HFF-Myc (cell line): ENCODE results near the gene DCUN1D3.

Experiments
- DNase-seq: peaks from one replicate; pipeline ENCODE4 v3.0.0-alpha.2; 2011; ENCODE audit warnings: low read depth; ENCODE audit errors: extremely low read depth
- H3K4me3 ChIP-seq: replicated peaks from 2 replicates; pipeline ENCODE4 v1.5.1; 2011; ENCODE audit warnings: low read depth, mild to moderate bottlenecking, control low read depth, low read length
- CTCF ChIP-seq: IDR thresholded peaks from 2 replicates; pipeline ENCODE4 v1.5.1; 2012; ENCODE audit warnings: mild to moderate bottlenecking, low read depth, low read length, control low read depth; ENCODE audit errors: missing control alignments

Gene DCUN1D3

GRCh38 chr16:20873331-20873730 is 26.8 kb downstream of the DCUN1D3 start:
- no peak for TF ChIP-seq CTCF
- DNase-seq: no peak
- no peak overlapping the region for H3K4me3 ChIP-seq

DNA sequence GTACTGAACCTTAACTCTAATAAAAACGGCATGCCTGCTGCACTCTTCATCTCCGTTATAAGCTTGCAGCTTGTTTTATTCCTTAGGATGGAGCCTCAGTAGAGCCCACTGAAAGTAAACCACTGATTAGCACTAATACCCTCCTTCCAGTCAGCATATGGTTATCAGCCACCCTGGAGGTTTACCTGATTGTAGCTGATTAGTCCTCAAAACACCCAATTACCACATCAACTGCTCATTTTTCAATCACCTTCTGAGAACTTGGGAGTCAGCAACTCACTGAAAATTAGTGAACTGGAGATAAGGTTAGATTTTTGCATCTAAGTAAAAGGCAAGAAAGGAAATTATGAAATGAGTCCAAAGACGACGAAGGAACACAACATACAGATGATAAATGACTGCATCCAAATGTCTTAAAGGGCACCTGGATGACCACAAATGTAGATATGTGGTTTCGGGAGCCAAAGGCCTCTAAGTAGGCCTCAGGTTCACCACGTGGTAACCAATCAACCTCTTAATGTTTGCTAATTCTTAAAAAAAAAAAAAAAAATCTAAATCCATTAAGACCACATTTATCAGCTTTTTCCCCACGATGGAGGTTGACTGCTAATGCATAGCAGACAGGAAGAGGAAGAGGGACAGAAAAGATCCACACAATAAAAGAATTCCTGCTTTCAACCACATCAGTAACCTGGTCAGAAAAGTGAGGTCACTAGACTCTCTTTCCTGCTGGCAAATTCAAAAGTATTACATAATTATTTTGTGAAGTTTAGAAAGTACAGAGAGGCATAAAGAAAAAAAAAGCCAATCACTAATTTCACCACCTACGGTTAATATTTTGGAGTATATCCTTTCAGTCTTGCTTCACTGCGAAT is 28.0 kb downstream of the DCUN1D3 start:
- TF ChIP-seq CTCF: no peak
- no peak overlapping the region for H3K4me3 ChIP-seq
- no peak for DNase-seq

GRCh38 chr16:20871258-20871657 is 28.9 kb downstream of the DCUN1D3 start:
- no peak for TF ChIP-seq CTCF
- no peak overlapping the region for H3K4me3 ChIP-seq
- DNase-seq: no peak

- H3K4me3 ChIP-seq: no peak overlapping the region
- DNase-seq: no peak
- no peak for TF ChIP-seq CTCF
Observed at GRCh38 chr16:20870122-20870820, 29.9 kb downstream of the DCUN1D3 start.

- peak; percentile 37 for DNase-seq
- no peak for TF ChIP-seq CTCF
- H3K4me3 ChIP-seq: no peak overlapping the region
Observed at GRCh38 chr16:20868890-20869289, 31.3 kb downstream of the DCUN1D3 start.

- TF ChIP-seq CTCF: no peak
- DNase-seq: no peak
- H3K4me3 ChIP-seq: no peak overlapping the region
Observed at GRCh38 chr16:20867585-20867984, 32.6 kb downstream of the DCUN1D3 start.
